Keratinocyte (primary cell): ENCODE results near the gene CASKIN2. TPM values are rescaled to one million over a fixed set of nuclear protein-coding genes. Genes with fewer than 3 reads are reported as not detected.

Experiments used
- DNase-seq: peaks from one replicate; pipeline ENCODE4 v3.0.0-alpha.2; 2011; ENCODE audit warnings: low read depth, missing footprints, low spot score
- FAIRE-seq: peaks from 2 replicates; lab custom pipeline; 2011; peaks lifted over from hg19 to GRCh38; lab: Jason Lieb, UNC
- H2AFZ ChIP-seq: 2 replicates; pipeline ENCODE4 v1.6.0; 2012; ENCODE audit warnings: low read length, control low read depth, inconsistent platforms; ENCODE audit not compliant: control insufficient read depth
- H3K27ac ChIP-seq: 2 replicates; pipeline ENCODE4 v1.5.1; 2011; ENCODE audit warnings: low read length; ENCODE audit not compliant: control insufficient read depth, insufficient read depth
- H3K27me3 ChIP-seq: 3 replicates; pipeline ENCODE4 v1.6.0; 2011; ENCODE audit warnings: low read length; ENCODE audit not compliant: control insufficient read depth, insufficient read depth; ENCODE audit errors: extremely low read depth
- H3K36me3 ChIP-seq, 2 experiments: 2 replicates in 1 of 2; 3 replicates in 1 of 2; pipeline ENCODE4 v1.5.1; 2011; ENCODE audit warnings: low read length in 2 of 2, mild to moderate bottlenecking in 1 of 2; ENCODE audit not compliant: control insufficient read depth in 2 of 2, insufficient read depth in 2 of 2; ENCODE audit errors: extremely low read depth in 1 of 2
- H3K4me1 ChIP-seq: 3 replicates; pipeline ENCODE4 v1.5.1; 2011; ENCODE audit warnings: low read length; ENCODE audit not compliant: control insufficient read depth, insufficient read depth; ENCODE audit errors: extremely low read depth
- H3K4me2 ChIP-seq: 3 replicates; pipeline ENCODE4 v1.6.0; 2011; ENCODE audit warnings: low read depth, low read length; ENCODE audit not compliant: control insufficient read depth, insufficient read depth; ENCODE audit errors: extremely low read depth
- H3K4me3 ChIP-seq, 3 experiments: fragments of 200-600 bp in 1 of 3; sonication (generic) in 1 of 3; 2 replicates in 2 of 3; 3 replicates in 1 of 3; pipeline ENCODE4 v1.5.1; 2011 to 2016; ENCODE audit warnings: low read length in 3 of 3, mild to moderate bottlenecking in 3 of 3, control low read depth in 2 of 3, inconsistent platforms in 1 of 3, low read depth in 1 of 3, mixed read lengths in 1 of 3, mixed run types in 1 of 3, moderate library complexity in 1 of 3; ENCODE audit not compliant: control insufficient read depth in 2 of 3, insufficient read depth in 2 of 3; ENCODE audit errors: extremely low read depth in 1 of 3
- H3K79me2 ChIP-seq: 2 replicates; pipeline ENCODE4 v1.6.0; 2012; ENCODE audit warnings: low read length; ENCODE audit not compliant: control insufficient read depth, insufficient read depth
- H3K9ac ChIP-seq: 3 replicates; pipeline ENCODE4 v1.6.0; 2011; ENCODE audit warnings: low read length; ENCODE audit not compliant: control insufficient read depth, insufficient read depth; ENCODE audit errors: extremely low read depth
- H3K9me1 ChIP-seq: 3 replicates; pipeline ENCODE4 v1.6.0; 2011; ENCODE audit warnings: low read length; ENCODE audit not compliant: control insufficient read depth, insufficient read depth; ENCODE audit errors: extremely low read depth
- H3K9me3 ChIP-seq: 2 replicates; pipeline ENCODE4 v1.5.1; 2012; ENCODE audit warnings: low read depth, low read length; ENCODE audit not compliant: control insufficient read depth
- H4K20me1 ChIP-seq: 3 replicates; pipeline ENCODE4 v1.6.0; 2011; ENCODE audit warnings: low read length; ENCODE audit not compliant: control insufficient read depth, insufficient read depth; ENCODE audit errors: extremely low read depth
- EZH2 ChIP-seq: IDR thresholded peaks from one replicate; pipeline ENCODE4 v1.6.1; 2012; ENCODE audit warnings: inconsistent platforms, mild to moderate bottlenecking, low read length, moderate library complexity
- dilution Hi-C: fragments of 300-500 bp; cut with MboI; formaldehyde crosslinking; loops from one replicate; pipeline ENCODE4 v1.7.0; 2020; ENCODE audit warnings: low sequenced_read_pairs; ENCODE audit not compliant: extremely low pct_ligation_motif_present
- polyA plus RNA-seq, 5 experiments: library from polyadenylated mRNA; depleted of rRNA in 3 of 5; stranded (reverse) in 3 of 5; stranded (forward) in 1 of 5; unstranded in 1 of 5; fragments of >200 nt; gene quantifications; 1 replicate in 1 of 5; 2 replicates in 3 of 5; 3 replicates in 1 of 5; pipeline versions ENCODE4 v1.2.1 to v1.2.3, GENCODE V29; 2011 to 2012; ENCODE audit warnings: missing spikeins in 2 of 5, low read depth in 1 of 5, low replicate concordance in 1 of 5
- TF ChIP-seq, protein P1 (sequence below), 3 experiments: IDR thresholded peaks in 1 of 3; conservative IDR thresholded peaks in 1 of 3; optimal IDR thresholded peaks in 1 of 3; 2 replicates in 2 of 3; 3 replicates in 1 of 3; pipeline versions ENCODE3 to v1.5.1; 2011; ENCODE audit warnings: low read length in 3 of 3, mild to moderate bottlenecking in 3 of 3, moderate library complexity in 2 of 3, control low read depth in 1 of 3, inconsistent platforms in 1 of 3; ENCODE audit not compliant: insufficient read depth in 2 of 3; ENCODE audit errors: extremely low read depth in 1 of 3

The CASKIN2 gene
- polyA plus RNA-seq, 1 donor (not counting 4 experiments of a cell fraction or from before 2014, with no cell fraction given): 3.7 TPM

- TF ChIP-seq, protein P1, sequence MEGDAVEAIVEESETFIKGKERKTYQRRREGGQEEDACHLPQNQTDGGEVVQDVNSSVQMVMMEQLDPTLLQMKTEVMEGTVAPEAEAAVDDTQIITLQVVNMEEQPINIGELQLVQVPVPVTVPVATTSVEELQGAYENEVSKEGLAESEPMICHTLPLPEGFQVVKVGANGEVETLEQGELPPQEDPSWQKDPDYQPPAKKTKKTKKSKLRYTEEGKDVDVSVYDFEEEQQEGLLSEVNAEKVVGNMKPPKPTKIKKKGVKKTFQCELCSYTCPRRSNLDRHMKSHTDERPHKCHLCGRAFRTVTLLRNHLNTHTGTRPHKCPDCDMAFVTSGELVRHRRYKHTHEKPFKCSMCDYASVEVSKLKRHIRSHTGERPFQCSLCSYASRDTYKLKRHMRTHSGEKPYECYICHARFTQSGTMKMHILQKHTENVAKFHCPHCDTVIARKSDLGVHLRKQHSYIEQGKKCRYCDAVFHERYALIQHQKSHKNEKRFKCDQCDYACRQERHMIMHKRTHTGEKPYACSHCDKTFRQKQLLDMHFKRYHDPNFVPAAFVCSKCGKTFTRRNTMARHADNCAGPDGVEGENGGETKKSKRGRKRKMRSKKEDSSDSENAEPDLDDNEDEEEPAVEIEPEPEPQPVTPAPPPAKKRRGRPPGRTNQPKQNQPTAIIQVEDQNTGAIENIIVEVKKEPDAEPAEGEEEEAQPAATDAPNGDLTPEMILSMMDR (optimal IDR thresholded peaks at IDR 0.05 in 1 of 3, IDR thresholded peaks at IDR 0.05 in 1 of 3, conservative IDR thresholded peaks at IDR 0.05 in 1 of 3; ENCODE audit: extremely low read depth in 1 of 3, insufficient read depth in 2 of 3, low read length in 3 of 3): no peak
- no peak for TF ChIP-seq EZH2
- Histone ChIP-seq H3K4me3 (no peak overlapping the region), H2AFZ (no peak overlapping the region), H3K27me3 (no peaks in the 10 kb centered on the region), H3K9me1 (no peaks in the 10 kb centered on the region), H3K79me2 (no peaks in the 10 kb centered on the region), H3K4me2 (no peak overlapping the region), H3K9me3 (no peaks in the 10 kb centered on the region), H3K36me3 (peaks cover 14 to 19% of the 10 kb centered on the region in 2 experiments), H4K20me1 (no peaks in the 10 kb centered on the region), H3K27ac (no peak overlapping the region), H3K4me1 (no peaks in the 10 kb centered on the region), H3K9ac (no peak overlapping the region)
- DNase-seq: no peak
- no peak for FAIRE-seq
- dilution Hi-C loops: no loop called here
Measured at GRCh38 chr17:75501378-75502071, 13.8 kb downstream of the CASKIN2 start.

DNA sequence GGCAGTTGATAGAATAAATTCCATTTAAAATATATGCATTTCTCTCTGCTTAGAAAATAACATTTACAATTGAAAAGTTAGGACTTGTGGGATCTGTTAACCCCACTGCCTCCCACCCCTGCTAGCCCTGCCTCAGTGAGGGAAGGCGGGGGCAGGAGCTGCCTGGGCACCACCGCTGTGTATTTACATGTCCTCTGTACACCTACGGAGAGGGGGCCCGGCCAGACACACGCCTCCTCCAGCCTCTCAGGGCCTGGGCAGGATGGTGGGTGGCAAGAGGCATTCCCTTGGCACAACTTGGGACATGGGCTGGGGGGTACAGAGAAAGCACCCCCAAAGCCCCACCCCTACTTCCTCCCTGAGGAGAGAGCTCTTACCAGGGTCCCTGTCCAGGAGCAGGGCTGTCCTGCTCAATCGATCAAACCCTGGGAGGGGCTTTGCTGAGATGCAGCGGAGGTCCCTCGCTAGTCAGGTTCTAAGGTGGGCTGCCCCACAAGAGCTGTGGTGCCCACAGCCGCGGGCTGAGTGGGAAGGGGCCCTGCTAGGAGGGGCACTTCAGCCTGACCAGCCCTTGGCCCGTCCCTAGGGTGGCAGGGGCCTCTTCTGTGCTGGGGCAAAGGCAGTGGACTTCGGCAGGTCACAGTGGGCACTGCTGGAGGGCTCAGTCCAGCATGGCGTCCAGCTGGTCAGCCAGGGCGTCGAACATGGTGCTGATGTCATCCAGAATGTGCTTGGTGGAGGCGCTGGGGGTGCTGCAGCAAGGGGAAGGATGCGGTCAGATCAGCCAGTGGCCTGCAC is 14.7 kb downstream of the CASKIN2 start:
- H3K27me3 ChIP-seq: no peaks in the 10 kb centered on the region
- H4K20me1 ChIP-seq: no peaks in the 10 kb centered on the region
- no peak overlapping the region for H3K4me3 ChIP-seq
- FAIRE-seq (no peak), DNase-seq (no peak)
- dilution Hi-C loops: no loop called here
- no peak overlapping the region for H2AFZ ChIP-seq
- no peaks in the 10 kb centered on the region for H3K4me1 ChIP-seq
- H3K27ac ChIP-seq: no peak overlapping the region
- no peaks in the 10 kb centered on the region for H3K79me2 ChIP-seq
- no peaks in the 10 kb centered on the region for H3K9me1 ChIP-seq
- H3K9ac ChIP-seq: no peak overlapping the region
- TF ChIP-seq, protein P1 (optimal IDR thresholded peaks at IDR 0.05 in 1 of 3, IDR thresholded peaks at IDR 0.05 in 1 of 3, conservative IDR thresholded peaks at IDR 0.05 in 1 of 3; ENCODE audit: extremely low read depth in 1 of 3, insufficient read depth in 2 of 3, low read length in 3 of 3): no peak
- no peak for TF ChIP-seq EZH2
- H3K36me3 ChIP-seq: peaks cover 9 to 14% of the 10 kb centered on the region in 2 experiments
- H3K9me3 ChIP-seq: no peaks in the 10 kb centered on the region
- no peak overlapping the region for H3K4me2 ChIP-seq
